Activated CD4-positive, alpha-beta T cell treated with anti-CD3 and anti-CD28 coated beads for 4 hours (primary cell): ENCODE measurements around the gene SLC5A11.
"Not testable (repeated sequence)": the region's sequence is repeated elsewhere in the genome, so short reads cannot be mapped to it uniquely, and the experiment has no call there.

Experiments used
- DNase-seq, 2 donors: peaks; one replicate each; pipeline ENCODE4 v3.0.0-alpha.2; 2020

The SLC5A11 gene, protein sequence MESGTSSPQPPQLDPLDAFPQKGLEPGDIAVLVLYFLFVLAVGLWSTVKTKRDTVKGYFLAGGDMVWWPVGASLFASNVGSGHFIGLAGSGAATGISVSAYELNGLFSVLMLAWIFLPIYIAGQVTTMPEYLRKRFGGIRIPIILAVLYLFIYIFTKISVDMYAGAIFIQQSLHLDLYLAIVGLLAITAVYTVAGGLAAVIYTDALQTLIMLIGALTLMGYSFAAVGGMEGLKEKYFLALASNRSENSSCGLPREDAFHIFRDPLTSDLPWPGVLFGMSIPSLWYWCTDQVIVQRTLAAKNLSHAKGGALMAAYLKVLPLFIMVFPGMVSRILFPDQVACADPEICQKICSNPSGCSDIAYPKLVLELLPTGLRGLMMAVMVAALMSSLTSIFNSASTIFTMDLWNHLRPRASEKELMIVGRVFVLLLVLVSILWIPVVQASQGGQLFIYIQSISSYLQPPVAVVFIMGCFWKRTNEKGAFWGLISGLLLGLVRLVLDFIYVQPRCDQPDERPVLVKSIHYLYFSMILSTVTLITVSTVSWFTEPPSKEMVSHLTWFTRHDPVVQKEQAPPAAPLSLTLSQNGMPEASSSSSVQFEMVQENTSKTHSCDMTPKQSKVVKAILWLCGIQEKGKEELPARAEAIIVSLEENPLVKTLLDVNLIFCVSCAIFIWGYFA

DNA sequence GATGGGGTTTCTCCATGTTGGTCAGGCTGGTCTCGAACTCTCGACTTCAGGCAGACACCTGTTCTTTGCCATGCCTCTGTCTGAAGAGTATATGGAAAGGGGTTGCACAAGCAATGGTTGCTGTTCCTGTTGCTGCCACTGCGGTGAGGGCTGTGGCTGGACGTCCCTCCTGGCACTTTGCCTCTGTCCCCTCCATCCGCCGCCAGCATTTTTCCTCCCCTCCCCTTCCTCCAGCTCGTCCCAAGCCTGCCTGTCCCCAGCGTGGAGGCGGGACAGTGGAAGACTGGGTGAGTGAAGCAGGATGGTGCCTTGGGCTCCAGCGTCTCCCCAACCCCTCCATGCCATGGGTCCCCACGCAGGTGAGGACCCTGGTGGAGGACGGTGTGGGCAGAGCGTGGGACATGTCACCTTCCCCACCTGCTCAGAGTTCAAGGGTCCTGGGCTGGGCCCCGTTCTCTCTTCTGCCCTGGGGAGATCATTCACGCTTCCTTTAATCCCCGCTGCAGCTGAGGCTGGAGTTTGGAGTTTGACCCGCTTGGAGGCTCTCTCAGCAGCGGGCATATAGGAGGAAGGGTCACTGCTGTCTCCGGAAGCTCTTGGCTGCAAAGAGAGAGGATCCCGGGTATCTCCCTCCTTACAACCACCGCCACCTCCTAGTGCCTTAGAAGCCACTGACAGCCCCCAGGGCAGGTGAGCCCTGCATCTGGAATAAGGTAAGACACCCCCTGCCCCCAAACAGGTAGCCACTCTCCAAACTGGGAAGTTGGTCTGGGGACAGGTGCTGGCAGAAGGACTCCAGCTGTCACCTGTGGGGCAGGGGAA, at the start of gene SLC5A11:
Gene SLC5A11, plus strand, starts transcription at position 238 of the 822 bp plus-strand sequence. CDS start 12,681 bp downstream, outside the sequence.
- no peak for DNase-seq

DNA sequence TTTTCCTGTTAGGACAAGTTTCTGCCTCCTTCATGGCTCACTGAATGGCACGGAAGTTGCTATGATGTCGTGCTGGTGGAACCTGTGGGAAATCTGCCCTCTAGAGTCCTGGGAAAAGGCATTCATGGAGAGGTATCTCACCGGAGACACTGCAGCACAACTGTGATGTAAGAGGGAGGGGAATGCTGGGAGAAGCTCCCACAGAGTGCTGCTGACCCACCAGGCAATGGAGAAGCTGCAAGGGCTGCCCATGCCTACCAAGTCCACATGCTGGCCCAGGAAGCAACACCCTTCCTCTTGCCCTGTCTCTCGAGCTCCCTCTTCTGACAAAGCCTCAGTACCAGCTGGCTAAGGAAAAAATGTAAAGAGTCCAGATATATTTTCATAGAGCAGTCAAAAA, 45.2 kb upstream of the SLC5A11 start:
- DNase-seq, result no peak

GRCh38 chr16:24801761-24802302, 43.9 kb upstream of the SLC5A11 start:
- DNase-seq, result no peak

- DNase-seq, result no peak
These were observed 40.3 kb upstream of the SLC5A11 start for GRCh38 chr16:24805484-24805883.

- no peak for DNase-seq
These were observed 38.5 kb upstream of the SLC5A11 start for GRCh38 chr16:24807301-24807700.

- no peak for DNase-seq
These were observed 34.6 kb upstream of the SLC5A11 start for GRCh38 chr16:24810951-24811843.

GRCh38 chr16:24812813-24813212, 33.0 kb upstream of the SLC5A11 start:
- DNase-seq, result not testable (repeated sequence)

DNA sequence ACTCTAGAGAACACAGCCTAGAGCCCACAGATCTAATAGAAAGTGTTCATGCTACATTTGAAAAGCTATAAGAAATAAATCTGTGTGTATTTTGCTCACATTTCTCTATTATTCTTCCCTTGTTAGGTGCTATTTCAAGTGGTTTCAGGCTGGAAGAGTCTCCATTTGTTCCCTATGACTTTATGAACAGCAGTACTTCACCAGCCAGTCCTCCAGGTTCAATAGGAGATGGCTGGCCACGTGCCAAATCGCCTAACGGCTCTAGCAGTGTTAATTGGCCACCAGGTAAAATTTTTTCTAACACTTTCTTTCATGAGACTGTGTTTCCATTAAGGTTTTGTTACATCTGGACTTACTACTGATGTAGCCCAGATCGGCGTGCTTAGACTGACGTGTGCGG, 30.7 kb upstream of the SLC5A11 start:
- no peak for DNase-seq

DNA sequence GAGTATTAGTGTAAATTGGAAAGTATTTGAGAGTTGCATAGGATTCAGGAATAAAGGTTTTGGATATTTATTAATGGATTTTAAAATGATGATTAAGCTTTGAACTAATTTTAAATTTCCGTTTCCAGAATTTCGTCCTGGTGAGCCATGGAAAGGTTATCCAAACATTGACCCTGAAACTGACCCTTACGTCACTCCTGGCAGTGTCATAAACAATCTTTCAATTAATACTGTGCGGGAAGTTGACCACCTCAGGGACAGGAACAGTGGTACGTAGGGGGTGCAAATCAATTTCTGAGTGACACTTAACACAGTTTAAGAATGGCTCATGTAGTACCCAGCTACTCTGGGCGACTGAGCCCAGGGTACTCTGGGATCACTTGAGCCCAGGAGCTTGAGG, 29.1 kb upstream of the SLC5A11 start:
- DNase-seq, result no peak

DNA sequence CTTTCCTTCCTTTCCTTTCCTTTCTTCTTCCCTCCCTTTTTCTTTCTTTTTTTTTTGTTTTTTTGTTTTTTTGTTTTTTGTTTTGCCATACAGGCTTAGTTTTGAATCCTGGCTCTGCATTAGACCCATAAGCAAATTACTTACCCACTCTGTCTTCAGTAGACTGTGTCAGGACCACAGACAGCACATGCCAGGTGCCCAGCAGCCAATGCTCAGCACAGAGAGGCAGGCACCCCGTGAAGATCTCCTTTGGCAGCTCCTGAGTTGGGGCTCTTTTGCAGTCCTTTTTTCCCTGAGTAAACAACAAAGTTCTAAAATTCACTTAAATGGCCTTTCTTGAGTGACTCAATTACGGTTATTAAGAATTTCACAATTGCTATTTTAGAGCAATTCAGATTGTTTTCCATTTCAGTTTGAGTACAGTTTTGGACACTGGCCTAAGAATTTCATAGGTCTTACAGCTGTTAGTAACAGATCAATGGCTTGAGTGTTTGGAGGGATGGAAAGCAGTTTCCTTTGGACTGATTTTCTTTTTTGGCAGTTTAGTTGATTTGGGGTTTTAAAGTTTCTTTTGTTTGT, 26.2 kb upstream of the SLC5A11 start:
- DNase-seq, result no peak

DNA sequence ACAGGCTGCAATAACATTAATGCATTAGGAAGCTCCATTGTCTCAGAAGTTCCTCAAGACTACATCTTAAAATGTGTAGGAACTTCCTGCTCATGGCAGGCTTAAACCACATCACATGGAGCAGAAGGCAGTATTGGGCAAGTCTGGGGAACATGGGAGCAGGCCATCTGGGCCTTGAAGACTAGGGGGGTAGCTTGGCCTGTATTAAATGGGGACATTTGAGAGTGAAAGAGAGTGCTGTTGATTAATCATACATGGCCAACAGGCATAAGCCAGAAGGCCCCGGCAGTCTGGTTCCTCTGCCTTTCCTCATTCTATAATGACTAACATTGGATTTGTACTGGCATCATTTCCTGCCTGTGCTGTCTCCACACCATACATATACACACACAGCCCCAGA, 25.2 kb upstream of the SLC5A11 start:
- DNase-seq, result no peak

DNA sequence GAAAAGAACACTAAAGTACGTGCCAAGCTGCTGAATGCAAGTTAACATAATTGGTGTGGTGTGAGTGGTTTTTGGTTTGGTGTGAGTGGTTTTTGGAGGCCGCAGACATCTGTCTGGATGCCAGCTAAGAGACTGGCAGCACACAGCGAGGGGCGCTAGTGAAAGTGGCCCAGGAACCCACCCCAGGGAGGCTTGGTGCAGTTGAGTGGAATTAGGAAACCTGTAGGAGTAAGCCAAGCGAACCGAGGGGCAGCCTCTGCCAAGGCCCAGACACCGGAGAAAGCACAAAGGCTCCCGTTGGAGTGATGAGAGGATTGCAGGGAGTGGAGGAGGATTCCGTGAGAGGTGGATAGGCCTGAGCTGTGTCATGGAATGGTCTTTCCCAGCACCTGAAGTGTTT, 24.6 kb upstream of the SLC5A11 start:
- DNase-seq, result no peak

DNA sequence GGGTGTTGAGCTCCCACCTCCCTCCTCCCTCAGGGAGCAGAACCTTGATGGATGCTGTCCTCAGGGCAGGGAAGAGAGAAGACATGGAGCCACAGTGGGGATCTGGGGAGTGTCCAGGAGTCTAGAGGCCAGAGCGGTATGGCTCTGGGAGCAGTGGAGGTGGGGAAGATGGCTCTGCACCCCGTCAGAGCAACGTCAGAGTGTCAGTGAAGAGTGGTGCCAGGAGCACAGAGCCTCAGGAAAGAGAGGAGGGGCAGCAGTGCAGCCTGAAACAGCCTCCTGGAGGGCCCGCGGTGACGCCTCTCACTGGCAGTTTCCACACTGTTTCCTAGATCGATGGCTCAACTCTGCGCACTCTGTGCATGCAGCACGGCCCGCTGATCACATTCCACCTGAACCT, 23.2 kb upstream of the SLC5A11 start:
- no peak for DNase-seq

GRCh38 chr16:24822974-24823373, 22.8 kb upstream of the SLC5A11 start:
- DNase-seq, result no peak

GRCh38 chr16:24825696-24826095, 20.1 kb upstream of the SLC5A11 start:
- no peak for DNase-seq

- DNase-seq, result no peak
These were observed 19.6 kb upstream of the SLC5A11 start for GRCh38 chr16:24826096-24826690.

- no peak for DNase-seq
These were observed 18.8 kb upstream of the SLC5A11 start for GRCh38 chr16:24826817-24827566.

GRCh38 chr16:24829153-24829552, 16.6 kb upstream of the SLC5A11 start:
- DNase-seq, result no peak

DNA sequence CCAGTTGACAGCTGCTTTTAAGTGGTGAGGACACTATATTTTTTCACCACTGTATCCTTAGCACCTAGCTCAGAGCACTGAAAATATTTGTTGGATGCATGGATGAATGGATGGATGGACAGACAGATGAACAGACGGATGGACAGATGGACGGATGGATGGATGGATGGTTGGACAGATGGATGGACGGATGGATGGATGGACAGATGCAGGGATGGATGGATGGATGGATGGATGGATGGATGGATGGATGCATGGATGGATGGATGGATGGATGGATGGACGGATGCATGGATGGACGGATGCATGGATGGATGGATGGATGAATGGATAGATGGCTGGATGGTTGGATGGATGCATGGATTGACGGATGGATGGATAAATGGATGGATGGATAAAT, 12.4 kb upstream of the SLC5A11 start:
- no peak for DNase-seq
